Activated naive CD8-positive, alpha-beta T cell treated with anti-CD3 and anti-CD28 coated beads for 36 hours (primary cell): ENCODE measurements around the gene AKNA. TPM values are rescaled to one million over a fixed set of nuclear protein-coding genes. Genes with fewer than 3 reads are reported as not detected.

Experiments
- DNase-seq: peaks from one replicate; pipeline ENCODE4 v3.0.0; 2021
- H3K27ac Mint-ChIP-seq: one replicate; pipeline ENCODE4 v1.8.0; 2022; ENCODE audit warnings: mild to moderate bottlenecking, moderate library complexity, mixed read lengths
- H3K27me3 Mint-ChIP-seq: one replicate; pipeline ENCODE4 v1.8.0; 2022; ENCODE audit warnings: mild to moderate bottlenecking, mixed read lengths
- H3K36me3 Mint-ChIP-seq: one replicate; pipeline ENCODE4 v1.8.0; 2021; ENCODE audit warnings: mild to moderate bottlenecking, mixed read lengths
- H3K4me1 Mint-ChIP-seq: one replicate; pipeline ENCODE4 v1.8.0; 2021; ENCODE audit warnings: mixed read lengths
- H3K4me3 Mint-ChIP-seq: one replicate; pipeline ENCODE4 v1.8.0; 2022; ENCODE audit warnings: mild to moderate bottlenecking, moderate library complexity, mixed read lengths
- H3K9me3 Mint-ChIP-seq: one replicate; pipeline ENCODE4 v1.8.0; 2022; ENCODE audit warnings: mixed read lengths
- total RNA-seq, 2 experiments: library from RNA; stranded (reverse); gene quantifications; one replicate each; pipeline ENCODE4 v1.2.3, GENCODE V29; 2021

The AKNA gene
- total RNA-seq, 2 experiments from 2014 or later: 129 to 130 TPM

- Mint-ChIP-seq H3K9me3 (no peaks in the 10 kb centered on the region), H3K36me3 (no peaks in the 10 kb centered on the region), H3K4me3 (no peak overlapping the region), H3K4me1 (peaks cover 4% of the 10 kb centered on the region), H3K27me3 (no peaks in the 10 kb centered on the region), H3K27ac (no peak overlapping the region)
- DNase-seq: no peak
Measured at GRCh38 chr9:114315723-114316363, 71.9 kb downstream of the AKNA start.

DNA sequence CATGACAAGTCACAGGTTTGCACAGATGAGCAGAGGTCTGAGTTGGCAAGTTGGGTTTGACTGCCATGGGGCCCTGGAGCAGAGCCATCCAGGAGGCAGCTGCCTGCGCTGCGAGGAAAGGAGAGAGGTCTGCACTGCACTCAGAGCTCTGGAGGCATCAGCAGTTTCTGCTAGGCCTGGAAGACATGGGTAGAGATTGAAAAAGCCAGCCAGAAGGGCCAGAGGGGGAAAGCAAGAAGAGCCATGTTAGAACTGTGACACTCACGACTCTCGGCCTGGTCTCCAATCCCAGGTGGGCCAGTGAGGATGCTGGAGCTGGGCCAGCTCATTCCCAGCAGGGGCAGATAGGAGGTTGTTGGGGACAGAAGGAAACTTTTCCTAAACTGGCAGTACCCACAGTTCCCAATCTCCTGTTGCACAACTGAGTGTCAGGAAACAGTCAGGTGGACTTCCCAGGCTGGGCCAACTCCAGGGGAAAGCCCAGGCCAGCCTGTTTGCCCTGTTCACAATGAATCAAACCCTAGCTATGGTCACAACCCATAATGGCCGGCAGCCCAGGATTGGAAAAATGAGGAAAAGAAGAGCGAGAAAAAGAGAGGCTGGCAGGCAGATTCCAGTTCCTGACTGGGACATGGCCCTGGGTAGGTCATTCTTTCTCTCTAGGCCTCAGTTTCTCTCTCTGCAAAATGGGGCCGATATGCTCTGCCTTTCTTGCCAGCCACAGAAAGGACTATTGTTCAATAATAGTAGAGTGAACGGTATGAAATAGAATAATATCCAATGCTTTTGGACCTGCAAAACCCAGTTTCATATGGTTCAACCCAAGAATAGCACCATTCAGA, 72.7 kb downstream of the AKNA start:
- H3K27me3 Mint-ChIP-seq: no peaks in the 10 kb centered on the region
- H3K27ac Mint-ChIP-seq: no peak overlapping the region
- no peaks in the 10 kb centered on the region for H3K36me3 Mint-ChIP-seq
- H3K4me1 Mint-ChIP-seq: peaks cover 4% of the 10 kb centered on the region
- no peaks in the 10 kb centered on the region for H3K9me3 Mint-ChIP-seq
- no peak for DNase-seq
- no peak overlapping the region for H3K4me3 Mint-ChIP-seq

DNA sequence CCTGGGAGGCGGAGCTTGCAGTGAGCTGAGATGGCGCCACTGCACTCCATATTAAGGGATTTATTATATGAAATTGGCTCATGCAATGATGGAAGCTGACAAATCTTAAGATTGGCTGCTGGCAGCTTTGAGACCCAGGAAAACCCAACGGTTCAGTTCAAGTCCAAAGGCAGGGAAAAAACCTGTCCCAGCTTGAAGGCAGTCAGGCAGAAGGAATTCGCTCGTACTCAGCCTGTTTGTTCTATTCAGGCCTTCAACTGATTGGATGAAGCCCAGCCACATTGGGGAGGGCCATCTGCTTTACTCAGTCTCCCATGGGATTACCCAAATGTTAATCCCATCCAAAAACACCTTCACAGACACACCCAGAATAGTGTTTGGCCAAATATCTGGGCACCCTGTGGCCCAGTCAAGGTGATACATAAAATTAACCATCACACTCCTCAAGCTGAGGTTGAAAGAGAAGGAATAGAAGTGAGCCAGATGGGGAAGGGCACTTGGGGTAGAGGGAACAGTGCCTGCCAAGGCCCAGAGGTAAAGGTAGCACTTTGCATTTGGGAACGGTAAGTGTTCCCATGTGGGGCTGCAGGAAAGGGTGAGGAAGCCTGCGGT, 73.4 kb downstream of the AKNA start:
- Mint-ChIP-seq H3K36me3 (no peaks in the 10 kb centered on the region), H3K27ac (no peak overlapping the region), H3K27me3 (no peaks in the 10 kb centered on the region), H3K9me3 (no peaks in the 10 kb centered on the region), H3K4me3 (no peak overlapping the region), H3K4me1 (peaks cover 4% of the 10 kb centered on the region)
- no peak for DNase-seq

DNA sequence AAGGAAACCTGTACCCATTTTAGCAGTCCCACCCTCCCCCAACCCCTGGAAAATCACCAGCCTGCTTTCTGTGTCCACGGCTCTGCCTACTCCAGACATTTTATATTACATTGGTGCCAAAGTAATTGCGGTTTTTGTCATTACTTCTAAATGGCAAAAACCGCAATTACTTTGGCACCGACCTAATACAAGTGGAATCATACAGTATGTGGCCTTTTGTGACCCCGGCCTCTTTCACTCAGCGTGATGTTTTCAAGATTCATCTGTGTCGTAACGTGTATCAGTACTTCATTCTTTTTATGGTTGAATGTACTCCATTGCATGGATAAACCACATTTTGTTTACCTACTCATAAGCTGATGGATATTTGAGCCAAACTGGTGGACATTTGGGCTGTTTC, 74.6 kb downstream of the AKNA start:
- H3K27ac Mint-ChIP-seq: no peak overlapping the region
- DNase-seq: no peak
- no peaks in the 10 kb centered on the region for H3K27me3 Mint-ChIP-seq
- no peaks in the 10 kb centered on the region for H3K36me3 Mint-ChIP-seq
- H3K4me1 Mint-ChIP-seq: peaks cover 4% of the 10 kb centered on the region
- no peak overlapping the region for H3K4me3 Mint-ChIP-seq
- no peaks in the 10 kb centered on the region for H3K9me3 Mint-ChIP-seq

- Mint-ChIP-seq H3K4me1 (no peaks in the 10 kb centered on the region), H3K9me3 (no peaks in the 10 kb centered on the region), H3K4me3 (no peak overlapping the region), H3K27ac (no peak overlapping the region), H3K36me3 (no peaks in the 10 kb centered on the region), H3K27me3 (no peaks in the 10 kb centered on the region)
- no peak for DNase-seq
Measured at GRCh38 chr9:114312513-114312875, 75.3 kb downstream of the AKNA start.

DNA sequence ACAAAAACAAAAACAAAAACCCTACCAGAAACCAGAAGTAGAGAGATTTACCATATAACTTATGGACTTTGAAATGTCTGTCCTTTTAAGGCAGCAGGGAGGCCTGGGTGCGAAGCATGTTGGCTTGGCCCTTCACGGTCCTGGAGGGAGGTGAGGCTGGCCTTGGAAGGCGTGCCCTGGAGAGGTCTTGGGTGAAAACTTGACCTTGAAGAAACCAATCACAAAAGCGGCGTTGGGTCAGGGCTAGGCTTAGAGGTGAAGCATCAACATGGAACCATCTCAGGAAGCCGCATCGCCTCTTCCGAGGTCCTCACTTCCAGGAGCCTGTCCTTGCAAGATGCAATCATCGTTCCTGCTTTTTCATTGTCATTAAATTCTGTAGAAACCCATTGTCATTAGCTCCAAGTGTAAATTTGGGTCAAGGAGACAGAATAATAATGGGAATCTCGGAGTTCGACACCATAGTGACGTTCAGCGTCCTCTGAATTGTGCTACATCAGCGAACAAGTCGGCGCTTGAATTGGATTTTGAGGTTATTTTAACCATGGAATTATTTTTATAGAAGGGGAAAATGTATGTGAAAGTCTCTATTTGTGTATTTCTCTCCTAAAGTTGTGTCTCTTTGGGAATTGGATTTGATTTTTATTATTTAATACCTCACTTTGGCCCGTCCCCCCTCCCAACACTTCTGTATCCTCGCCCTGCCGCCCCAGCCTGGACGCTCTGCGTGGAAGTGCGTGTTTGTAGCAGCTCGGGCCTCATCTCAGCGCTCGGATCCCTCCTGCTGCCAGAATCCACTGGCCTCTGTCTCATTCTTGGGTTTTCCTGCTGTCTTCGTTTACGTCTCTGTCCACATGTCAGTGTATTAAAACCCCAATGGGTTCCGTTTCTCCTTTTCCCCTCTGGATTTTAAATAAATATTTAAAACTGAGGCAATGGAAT, 75.9 kb downstream of the AKNA start:
- DNase-seq: no peak
- no peak overlapping the region for H3K4me3 Mint-ChIP-seq
- no peaks in the 10 kb centered on the region for H3K27me3 Mint-ChIP-seq
- no peaks in the 10 kb centered on the region for H3K9me3 Mint-ChIP-seq
- no peaks in the 10 kb centered on the region for H3K4me1 Mint-ChIP-seq
- no peaks in the 10 kb centered on the region for H3K36me3 Mint-ChIP-seq
- no peak overlapping the region for H3K27ac Mint-ChIP-seq

- H3K36me3 Mint-ChIP-seq: no peaks in the 10 kb centered on the region
- H3K4me3 Mint-ChIP-seq: no peak overlapping the region
- H3K27ac Mint-ChIP-seq: no peak overlapping the region
- H3K27me3 Mint-ChIP-seq: no peaks in the 10 kb centered on the region
- H3K9me3 Mint-ChIP-seq: no peaks in the 10 kb centered on the region
- H3K4me1 Mint-ChIP-seq: peaks cover under 1% of the 10 kb centered on the region
- no peak for DNase-seq
Measured at GRCh38 chr9:114310471-114311450, 77.0 kb downstream of the AKNA start.

- Mint-ChIP-seq H3K9me3 (no peaks in the 10 kb centered on the region), H3K36me3 (no peaks in the 10 kb centered on the region), H3K27ac (no peak overlapping the region), H3K4me1 (peaks cover 5% of the 10 kb centered on the region), H3K4me3 (no peak overlapping the region), H3K27me3 (no peaks in the 10 kb centered on the region)
- no peak for DNase-seq
Measured at GRCh38 chr9:114309096-114309495, 78.7 kb downstream of the AKNA start.

DNA sequence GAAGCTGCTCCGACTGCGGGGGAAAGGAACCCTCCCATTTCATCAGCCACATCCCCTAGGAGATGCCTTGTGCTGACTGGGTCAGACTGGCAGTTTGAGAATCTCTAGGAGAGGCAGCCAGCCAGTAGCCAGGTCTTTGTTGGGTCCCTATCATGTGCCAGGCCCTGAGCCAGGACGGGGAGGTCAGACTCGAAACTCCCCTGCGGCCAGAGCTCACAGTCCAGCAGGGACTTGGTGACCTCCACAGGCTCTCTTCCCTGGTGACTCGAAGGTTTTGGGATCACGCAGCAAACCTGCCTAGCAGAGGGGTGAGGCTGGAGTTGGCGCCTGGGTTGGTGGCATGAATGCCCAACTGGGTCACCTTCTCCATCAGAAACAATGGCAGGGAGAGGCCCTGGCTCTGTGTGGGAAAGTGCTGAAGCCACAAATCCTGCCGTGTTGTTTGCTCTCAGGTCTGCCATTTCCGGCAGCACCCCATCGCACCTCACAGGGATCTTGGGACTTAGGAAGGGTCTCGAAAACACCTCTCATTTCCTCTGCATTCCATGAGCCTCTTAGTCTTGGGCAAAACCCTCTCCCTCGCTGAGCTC, 79.3 kb downstream of the AKNA start:
- Mint-ChIP-seq H3K27ac (no peak overlapping the region), H3K4me3 (no peak overlapping the region), H3K36me3 (no peaks in the 10 kb centered on the region), H3K4me1 (peaks cover 5% of the 10 kb centered on the region), H3K27me3 (no peaks in the 10 kb centered on the region), H3K9me3 (no peaks in the 10 kb centered on the region)
- DNase-seq: no peak

- Mint-ChIP-seq H3K27me3 (no peaks in the 10 kb centered on the region), H3K9me3 (no peaks in the 10 kb centered on the region), H3K4me1 (peaks cover 5% of the 10 kb centered on the region), H3K27ac (no peak overlapping the region), H3K36me3 (no peaks in the 10 kb centered on the region), H3K4me3 (no peak overlapping the region)
- no peak for DNase-seq
Measured at GRCh38 chr9:114307899-114308267, 79.9 kb downstream of the AKNA start.

GRCh38 chr9:114304416-114305188, 83.2 kb downstream of the AKNA start:
- peaks cover 5% of the 10 kb centered on the region for H3K4me1 Mint-ChIP-seq
- DNase-seq: no peak

DNA sequence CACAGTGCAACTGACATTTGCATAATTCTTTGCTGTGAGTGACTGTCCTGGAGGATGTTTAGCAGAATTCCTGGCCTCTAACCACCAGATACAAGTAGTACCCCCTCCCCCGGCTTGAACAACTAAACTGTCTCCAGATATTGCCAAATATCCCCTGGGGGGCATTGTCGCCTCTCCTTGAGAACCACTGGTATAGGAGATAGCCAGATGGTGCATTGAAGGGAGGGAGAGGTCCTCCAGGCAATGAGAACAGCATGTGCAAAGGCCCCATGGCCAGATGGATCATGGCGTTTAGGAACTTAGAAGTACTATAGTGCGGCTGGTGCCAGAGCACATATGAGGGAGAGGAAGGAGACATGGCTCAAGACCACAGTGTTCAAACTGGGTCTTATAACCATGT, 83.8 kb downstream of the AKNA start:
- DNase-seq: no peak
- H3K27ac Mint-ChIP-seq: no peak overlapping the region
- peaks cover 5% of the 10 kb centered on the region for H3K4me1 Mint-ChIP-seq
- no peaks in the 10 kb centered on the region for H3K36me3 Mint-ChIP-seq
- H3K27me3 Mint-ChIP-seq: no peaks in the 10 kb centered on the region
- H3K9me3 Mint-ChIP-seq: no peaks in the 10 kb centered on the region
- H3K4me3 Mint-ChIP-seq: no peak overlapping the region

More at GRCh38 chr9:114304416-114305188, 83.2 kb downstream of the AKNA start:
- H3K27me3 Mint-ChIP-seq: no peaks in the 10 kb centered on the region
- no peaks in the 10 kb centered on the region for H3K36me3 Mint-ChIP-seq
- no peaks in the 10 kb centered on the region for H3K9me3 Mint-ChIP-seq
- no peak overlapping the region for H3K27ac Mint-ChIP-seq
- H3K4me3 Mint-ChIP-seq: no peak overlapping the region

- no peak for DNase-seq
- Mint-ChIP-seq H3K27ac (no peak overlapping the region), H3K4me1 (peaks cover 5% of the 10 kb centered on the region), H3K36me3 (no peaks in the 10 kb centered on the region), H3K27me3 (no peaks in the 10 kb centered on the region), H3K4me3 (no peak overlapping the region), H3K9me3 (no peaks in the 10 kb centered on the region)
Measured at GRCh38 chr9:114303571-114303970, 84.2 kb downstream of the AKNA start.
